GM23338 (cell line): ENCODE measurements around the gene SST. TPM values are rescaled to one million over a fixed set of nuclear protein-coding genes. Genes with fewer than 3 reads are reported as not detected.

Experiments used
- ATAC-seq: fragments of 200-7000 bp; cut with Tn5 transposase; 3 replicates; pipeline ENCODE4 v1.9.1; 2020
- DNase-seq: peaks from one replicate; pipeline ENCODE4 v3.0.0-alpha.2; 2015; ENCODE audit warnings: low spot score
- H2AFZ ChIP-seq: fragments of 200-600 bp; sonication (generic); 2 replicates; pipeline ENCODE4 v1.8.0; 2016; ENCODE audit warnings: antibody characterized with exemption, mild to moderate bottlenecking, moderate library complexity
- H3F3A ChIP-seq: fragments of 200-600 bp; sonication (generic); replicated peaks from 2 replicates; pipeline ENCODE4 v1.8.0; 2017; ENCODE audit warnings: antibody characterized with exemption, mixed run types, low read depth
- H3K27ac ChIP-seq: fragments of 200-600 bp; sonication (generic); 2 replicates; pipeline ENCODE4 v1.6.1; 2016; ENCODE audit warnings: low read depth
- H3K27me3 ChIP-seq: fragments of 200-600 bp; sonication (generic); 2 replicates; pipeline ENCODE4 v1.8.0; 2016; ENCODE audit warnings: mild to moderate bottlenecking, mixed run types, moderate library complexity; ENCODE audit not compliant: insufficient read depth
- H3K36me3 ChIP-seq: fragments of 200-600 bp; sonication (generic); 2 replicates; pipeline ENCODE4 v1.8.0; 2016; ENCODE audit warnings: mild to moderate bottlenecking; ENCODE audit not compliant: insufficient read depth
- H3K4me1 ChIP-seq: fragments of 200-600 bp; sonication (generic); 2 replicates; pipeline ENCODE4 v1.8.0; 2016; ENCODE audit warnings: mild to moderate bottlenecking, moderate library complexity; ENCODE audit not compliant: insufficient read depth
- H3K4me2 ChIP-seq: fragments of 200-600 bp; sonication (generic); 2 replicates; pipeline ENCODE4 v1.7.1; 2017; ENCODE audit warnings: mixed run types
- H3K4me3 ChIP-seq: fragments of 200-600 bp; sonication (generic); 2 replicates; pipeline ENCODE4 v1.6.1; 2016; ENCODE audit warnings: mixed run types
- H3K79me2 ChIP-seq: fragments of 200-600 bp; sonication (generic); replicated peaks from 2 replicates; pipeline ENCODE4 v1.8.0; 2017; ENCODE audit warnings: mild to moderate bottlenecking; ENCODE audit not compliant: insufficient read depth
- H3K9me2 ChIP-seq: fragments of 200-600 bp; sonication (generic); 2 replicates; pipeline ENCODE4 v1.8.0; 2017; ENCODE audit not compliant: insufficient read depth
- H4K20me1 ChIP-seq: fragments of 200-600 bp; sonication (generic); replicated peaks from 2 replicates; pipeline ENCODE4 v1.8.0; 2017; ENCODE audit warnings: mild to moderate bottlenecking; ENCODE audit not compliant: insufficient read depth
- H3K27ac Mint-ChIP-seq: 2 replicates; pipeline ENCODE4 v1.8.0; 2020; ENCODE audit warnings: inconsistent platforms, mild to moderate bottlenecking, moderate library complexity, mixed read lengths
- H3K27me3 Mint-ChIP-seq: 3 replicates; pipeline ENCODE4 v1.8.0; 2022; ENCODE audit warnings: low read depth, mild to moderate bottlenecking, moderate library complexity, mixed read lengths, inconsistent platforms; ENCODE audit not compliant: insufficient read depth, poor library complexity
- H3K36me3 Mint-ChIP-seq: 3 replicates; pipeline ENCODE4 v1.8.0; 2021; ENCODE audit warnings: low read depth, mild to moderate bottlenecking, inconsistent platforms, moderate library complexity, mixed read lengths
- H3K4me1 Mint-ChIP-seq: 3 replicates; pipeline ENCODE4 v1.8.0; 2020; ENCODE audit warnings: mild to moderate bottlenecking, inconsistent platforms, mixed read lengths
- H3K4me3 Mint-ChIP-seq: 3 replicates; pipeline ENCODE4 v1.8.0; 2021; ENCODE audit warnings: moderate library complexity, mild to moderate bottlenecking, inconsistent platforms, mixed read lengths
- H3K9me3 Mint-ChIP-seq: 3 replicates; pipeline ENCODE4 v1.8.0; 2020; ENCODE audit warnings: moderate library complexity, mild to moderate bottlenecking, inconsistent platforms, mixed read lengths
- CREB1 ChIP-seq: fragments of 250-450 bp; sonication (Bioruptor Pico); IDR thresholded peaks from 2 replicates; pipeline ENCODE4 v1.5.0; 2020; ENCODE audit warnings: low read depth, mild to moderate bottlenecking, moderate library complexity
- CTCF ChIP-seq, 2 experiments: fragments of 200-600 bp in 1 of 2; sonication (generic) in 1 of 2; conservative IDR thresholded peaks; 2 replicates each; pipeline versions ENCODE4 v1.5.1 to v1.6.1; 2016 to 2017; ENCODE audit warnings: antibody characterized with exemption in 2 of 2, low read depth in 2 of 2, mild to moderate bottlenecking in 2 of 2, moderate library complexity in 1 of 2
- EZH2 ChIP-seq: fragments of 200-600 bp; sonication (generic); IDR thresholded peaks from one replicate; pipeline ENCODE4 v1.8.0; 2017; ENCODE audit warnings: antibody characterized with exemption, mild to moderate bottlenecking, low read depth; ENCODE audit not compliant: unreplicated experiment
- EZH2phosphoT487 ChIP-seq: fragments of 200-600 bp; sonication (generic); IDR thresholded peaks from one replicate; pipeline ENCODE4 v1.8.1; 2018; ENCODE audit warnings: antibody characterized with exemption; ENCODE audit not compliant: unreplicated experiment
- JUNB ChIP-seq: IDR thresholded peaks from one replicate; pipeline ENCODE4 v1.6.1; 2016; ENCODE audit warnings: antibody characterized with exemption; ENCODE audit not compliant: unreplicated experiment
- NANOG ChIP-seq: IDR thresholded peaks from 2 replicates; pipeline ENCODE4 v1.6.1; 2016; ENCODE audit warnings: antibody characterized with exemption, borderline replicate concordance
- POLR2AphosphoS5 ChIP-seq: IDR thresholded peaks from 2 replicates; pipeline ENCODE4 v1.6.1; 2016; ENCODE audit warnings: antibody characterized with exemption, low read depth
- REST ChIP-seq: IDR thresholded peaks from one replicate; pipeline ENCODE4 v1.6.1; 2018; ENCODE audit warnings: antibody characterized with exemption; ENCODE audit not compliant: unreplicated experiment
- STAT1 ChIP-seq: IDR thresholded peaks from one replicate; pipeline ENCODE4 v1.6.1; 2016; ENCODE audit warnings: antibody characterized with exemption; ENCODE audit not compliant: unreplicated experiment
- ZNF114 ChIP-seq: fragments of 250-450 bp; sonication (Bioruptor Pico); IDR thresholded peaks from 2 replicates; pipeline ENCODE4 v1.5.0; 2020; ENCODE audit warnings: mild to moderate bottlenecking, moderate library complexity
- ZNF331 ChIP-seq: fragments of 250-450 bp; sonication (Bioruptor Pico); IDR thresholded peaks from 2 replicates; pipeline ENCODE4 v1.5.0; 2020; ENCODE audit warnings: low read depth, mild to moderate bottlenecking, moderate library complexity
- polyA plus RNA-seq: library from polyadenylated mRNA; unstranded; fragments of >200 nt; fragmentation: Nextera tagmentation; extraction: Ambion mirVana; gene quantifications from 2 replicates; pipeline ENCODE4 v1.2.1, GENCODE V29; 2016
- total RNA-seq: library from RNA; depleted of rRNA; stranded (reverse); fragments of >200 nt; shearing (Covaris generic); gene quantifications from 2 replicates; pipeline ENCODE4 v1.2.3, GENCODE V29; 2014
- TF ChIP-seq, protein P1 (sequence below): IDR thresholded peaks from 2 replicates; pipeline ENCODE4 v1.6.1; 2016; ENCODE audit warnings: antibody characterized with exemption
- TF ChIP-seq, protein P2 (sequence below): fragments of 250-450 bp; sonication (Bioruptor Pico); IDR thresholded peaks from 2 replicates; pipeline ENCODE4 v1.5.0; 2020; ENCODE audit warnings: mild to moderate bottlenecking, moderate library complexity

The SST gene
- total and polyA plus RNA-seq, 2 experiments from 2014 or later, result 3.9 TPM; not detected in 1

DNA sequence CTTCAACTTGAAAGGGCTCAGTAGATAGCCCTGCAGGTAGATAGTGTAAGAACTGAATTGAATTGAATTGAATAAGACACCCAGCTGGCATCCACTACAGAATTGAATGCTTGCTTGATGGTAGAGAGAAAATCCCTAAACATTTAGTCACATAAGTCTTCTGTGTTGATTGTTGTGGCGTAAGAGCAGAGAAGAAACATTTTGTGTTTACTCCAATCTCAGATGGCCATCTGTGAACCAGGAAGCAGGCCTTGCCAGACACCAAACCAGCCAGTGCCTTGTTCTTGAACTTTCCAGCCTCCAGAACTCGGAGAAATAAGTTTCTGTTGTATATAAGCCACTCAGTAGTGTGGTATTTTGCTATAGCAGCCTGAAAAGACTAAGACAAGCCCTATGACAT lies 43.6 kb downstream of the SST start:
- TF ChIP-seq EZH2 (no peak), ZNF331 (CRISPR knock-in tag) (no peak), REST (no peak), STAT1 (no peak), ZNF114 (CRISPR knock-in tag) (no peak), POLR2AphosphoS5 (no peak), CREB1 (no peak), NANOG (no peak), CTCF (conservative IDR thresholded peaks at IDR 0.05; ENCODE audit: low read depth in 2 of 2) (no peak), EZH2phosphoT487 (no peak), JUNB (no peak)
- TF ChIP-seq, protein P1, sequence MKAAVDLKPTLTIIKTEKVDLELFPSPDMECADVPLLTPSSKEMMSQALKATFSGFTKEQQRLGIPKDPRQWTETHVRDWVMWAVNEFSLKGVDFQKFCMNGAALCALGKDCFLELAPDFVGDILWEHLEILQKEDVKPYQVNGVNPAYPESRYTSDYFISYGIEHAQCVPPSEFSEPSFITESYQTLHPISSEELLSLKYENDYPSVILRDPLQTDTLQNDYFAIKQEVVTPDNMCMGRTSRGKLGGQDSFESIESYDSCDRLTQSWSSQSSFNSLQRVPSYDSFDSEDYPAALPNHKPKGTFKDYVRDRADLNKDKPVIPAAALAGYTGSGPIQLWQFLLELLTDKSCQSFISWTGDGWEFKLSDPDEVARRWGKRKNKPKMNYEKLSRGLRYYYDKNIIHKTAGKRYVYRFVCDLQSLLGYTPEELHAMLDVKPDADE, result no peak
- TF ChIP-seq, protein P2, sequence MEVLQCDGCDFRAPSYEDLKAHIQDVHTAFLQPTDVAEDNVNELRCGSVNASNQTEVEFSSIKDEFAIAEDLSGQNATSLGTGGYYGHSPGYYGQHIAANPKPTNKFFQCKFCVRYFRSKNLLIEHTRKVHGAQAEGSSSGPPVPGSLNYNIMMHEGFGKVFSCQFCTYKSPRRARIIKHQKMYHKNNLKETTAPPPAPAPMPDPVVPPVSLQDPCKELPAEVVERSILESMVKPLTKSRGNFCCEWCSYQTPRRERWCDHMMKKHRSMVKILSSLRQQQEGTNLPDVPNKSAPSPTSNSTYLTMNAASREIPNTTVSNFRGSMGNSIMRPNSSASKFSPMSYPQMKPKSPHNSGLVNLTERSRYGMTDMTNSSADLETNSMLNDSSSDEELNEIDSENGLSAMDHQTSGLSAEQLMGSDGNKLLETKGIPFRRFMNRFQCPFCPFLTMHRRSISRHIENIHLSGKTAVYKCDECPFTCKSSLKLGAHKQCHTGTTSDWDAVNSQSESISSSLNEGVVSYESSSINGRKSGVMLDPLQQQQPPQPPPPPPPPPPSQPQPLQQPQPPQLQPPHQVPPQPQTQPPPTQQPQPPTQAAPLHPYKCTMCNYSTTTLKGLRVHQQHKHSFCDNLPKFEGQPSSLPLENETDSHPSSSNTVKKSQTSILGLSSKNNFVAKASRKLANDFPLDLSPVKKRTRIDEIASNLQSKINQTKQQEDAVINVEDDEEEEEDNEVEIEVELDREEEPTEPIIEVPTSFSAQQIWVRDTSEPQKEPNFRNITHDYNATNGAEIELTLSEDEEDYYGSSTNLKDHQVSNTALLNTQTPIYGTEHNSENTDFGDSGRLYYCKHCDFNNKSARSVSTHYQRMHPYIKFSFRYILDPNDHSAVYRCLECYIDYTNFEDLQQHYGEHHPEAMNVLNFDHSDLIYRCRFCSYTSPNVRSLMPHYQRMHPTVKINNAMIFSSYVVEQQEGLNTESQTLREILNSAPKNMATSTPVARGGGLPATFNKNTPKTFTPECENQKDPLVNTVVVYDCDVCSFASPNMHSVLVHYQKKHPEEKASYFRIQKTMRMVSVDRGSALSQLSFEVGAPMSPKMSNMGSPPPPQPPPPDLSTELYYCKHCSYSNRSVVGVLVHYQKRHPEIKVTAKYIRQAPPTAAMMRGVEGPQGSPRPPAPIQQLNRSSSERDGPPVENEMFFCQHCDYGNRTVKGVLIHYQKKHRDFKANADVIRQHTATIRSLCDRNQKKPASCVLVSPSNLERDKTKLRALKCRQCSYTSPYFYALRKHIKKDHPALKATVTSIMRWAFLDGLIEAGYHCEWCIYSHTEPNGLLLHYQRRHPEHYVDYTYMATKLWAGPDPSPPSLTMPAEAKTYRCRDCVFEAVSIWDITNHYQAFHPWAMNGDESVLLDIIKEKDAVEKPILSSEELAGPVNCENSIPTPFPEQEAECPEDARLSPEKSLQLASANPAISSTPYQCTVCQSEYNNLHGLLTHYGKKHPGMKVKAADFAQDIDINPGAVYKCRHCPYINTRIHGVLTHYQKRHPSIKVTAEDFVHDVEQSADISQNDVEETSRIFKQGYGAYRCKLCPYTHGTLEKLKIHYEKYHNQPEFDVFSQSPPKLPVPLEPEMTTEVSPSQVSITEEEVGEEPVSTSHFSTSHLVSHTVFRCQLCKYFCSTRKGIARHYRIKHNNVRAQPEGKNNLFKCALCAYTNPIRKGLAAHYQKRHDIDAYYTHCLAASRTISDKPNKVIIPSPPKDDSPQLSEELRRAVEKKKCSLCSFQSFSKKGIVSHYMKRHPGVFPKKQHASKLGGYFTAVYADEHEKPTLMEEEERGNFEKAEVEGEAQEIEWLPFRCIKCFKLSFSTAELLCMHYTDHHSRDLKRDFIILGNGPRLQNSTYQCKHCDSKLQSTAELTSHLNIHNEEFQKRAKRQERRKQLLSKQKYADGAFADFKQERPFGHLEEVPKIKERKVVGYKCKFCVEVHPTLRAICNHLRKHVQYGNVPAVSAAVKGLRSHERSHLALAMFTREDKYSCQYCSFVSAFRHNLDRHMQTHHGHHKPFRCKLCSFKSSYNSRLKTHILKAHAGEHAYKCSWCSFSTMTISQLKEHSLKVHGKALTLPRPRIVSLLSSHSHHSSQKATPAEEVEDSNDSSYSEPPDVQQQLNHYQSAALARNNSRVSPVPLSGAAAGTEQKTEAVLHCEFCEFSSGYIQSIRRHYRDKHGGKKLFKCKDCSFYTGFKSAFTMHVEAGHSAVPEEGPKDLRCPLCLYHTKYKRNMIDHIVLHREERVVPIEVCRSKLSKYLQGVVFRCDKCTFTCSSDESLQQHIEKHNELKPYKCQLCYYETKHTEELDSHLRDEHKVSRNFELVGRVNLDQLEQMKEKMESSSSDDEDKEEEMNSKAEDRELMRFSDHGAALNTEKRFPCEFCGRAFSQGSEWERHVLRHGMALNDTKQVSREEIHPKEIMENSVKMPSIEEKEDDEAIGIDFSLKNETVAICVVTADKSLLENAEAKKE (CRISPR knock-in tag), result no peak
- H3K4me3 Mint-ChIP-seq, result no peak overlapping the region
- Histone ChIP-seq H3K4me2 (no peak overlapping the region), H2AFZ (no peak overlapping the region), H3K27me3 (peaks cover 5% of the 10 kb centered on the region; the same call in 1 of the 2 replicates), H3K79me2 (no peaks in the 10 kb centered on the region), H3K4me3 (no peak overlapping the region), H3F3A (no peaks in the 10 kb centered on the region), H3K27ac (no peak overlapping the region), H3K36me3 (no peaks in the 10 kb centered on the region), H3K9me2 (peaks cover 5% of the 10 kb centered on the region), H3K4me1 (peaks cover 9% of the 10 kb centered on the region), H4K20me1 (no peaks in the 10 kb centered on the region)
- DNase-seq (no peak), ATAC-seq (no peak)
- peaks cover 17% of the 10 kb centered on the region for H3K27me3 Mint-ChIP-seq
- H3K9me3 Mint-ChIP-seq, result no peaks in the 10 kb centered on the region
- no peak overlapping the region for H3K27ac Mint-ChIP-seq
- no peaks in the 10 kb centered on the region for H3K36me3 Mint-ChIP-seq
- peaks cover 18% of the 10 kb centered on the region for H3K4me1 Mint-ChIP-seq
